Activated naive CD4-positive, alpha-beta T cell treated with anti-CD3 and anti-CD28 coated beads, Interleukin-2, amount 50 U/mL, for 72 hours (primary cell): ENCODE data around the gene PPFIA4. TPM values are rescaled to one million over a fixed set of nuclear protein-coding genes. Genes with fewer than 3 reads are reported as not detected.

ENCODE experiments used
- ATAC-seq, 2 donors: fragments of 150-1000 bp; cut with Tn5 transposase; 2 replicates each; pipeline ENCODE4 v1.10.0; 2021; ENCODE audit warnings: mild to moderate bottlenecking in 2 of 2, moderate library complexity in 2 of 2
- DNase-seq, 2 donors: peaks; one replicate each; pipeline ENCODE4 v3.0.0; 2021 to 2022; ENCODE audit warnings: low spot score in 2 of 2
- H3K27ac Mint-ChIP-seq, 2 donors: one replicate each; pipeline ENCODE4 v1.8.0; 2022; ENCODE audit warnings: mild to moderate bottlenecking in 2 of 2, mixed read lengths in 2 of 2
- H3K36me3 Mint-ChIP-seq, 2 donors: one replicate each; pipeline ENCODE4 v1.8.0; 2022; ENCODE audit warnings: mixed read lengths in 2 of 2
- H3K9me3 Mint-ChIP-seq, 2 donors: one replicate each; pipeline ENCODE4 v1.8.0; 2022; ENCODE audit warnings: mixed read lengths in 2 of 2
- total RNA-seq, 2 donors: library from RNA; stranded (reverse); gene quantifications; one replicate each; pipeline ENCODE4 v1.2.3, GENCODE V29; 2022

The PPFIA4 gene
- total RNA-seq, 2 donors from 2014 or later = 1.9 to 112 TPM

DNA sequence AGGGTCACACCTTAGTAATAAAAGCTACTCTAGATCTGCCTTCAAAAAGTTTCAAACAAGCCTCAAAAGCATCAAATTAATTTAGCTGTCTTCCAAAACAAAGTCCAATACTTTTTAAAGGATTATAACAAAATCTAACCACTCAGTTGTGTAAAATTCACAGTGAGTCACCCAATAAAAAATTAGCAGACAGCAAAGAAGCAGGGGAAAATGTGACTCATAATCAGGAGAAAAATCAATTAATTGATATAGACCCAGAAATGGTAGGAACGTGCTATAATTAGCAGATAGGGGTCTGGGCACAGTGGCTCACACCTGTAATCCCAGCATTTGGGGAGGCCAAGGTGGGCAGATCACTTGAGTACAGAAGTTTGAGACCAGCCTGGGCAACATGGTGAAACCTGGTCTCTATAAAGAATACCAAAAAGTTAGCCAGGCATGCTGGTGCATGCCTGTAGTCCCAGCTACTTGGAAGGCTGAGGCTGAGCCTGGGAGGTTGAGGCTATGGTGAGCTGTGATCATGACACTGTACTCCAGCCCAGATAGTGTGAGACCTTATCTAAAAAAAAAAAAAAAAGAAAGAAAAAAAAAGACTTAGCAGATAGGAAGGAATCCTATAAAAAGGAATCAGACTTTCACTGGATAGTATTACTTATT, 67.6 kb downstream of the PPFIA4 start:
- DNase-seq (no peak), ATAC-seq (no peak)
- H3K9me3 Mint-ChIP-seq = peaks cover 16 to 17% of the 10 kb centered on the region in 2 donors
- no peak overlapping the region for H3K27ac Mint-ChIP-seq
- peaks cover 13 to 18% of the 10 kb centered on the region in 2 donors for H3K36me3 Mint-ChIP-seq

DNA sequence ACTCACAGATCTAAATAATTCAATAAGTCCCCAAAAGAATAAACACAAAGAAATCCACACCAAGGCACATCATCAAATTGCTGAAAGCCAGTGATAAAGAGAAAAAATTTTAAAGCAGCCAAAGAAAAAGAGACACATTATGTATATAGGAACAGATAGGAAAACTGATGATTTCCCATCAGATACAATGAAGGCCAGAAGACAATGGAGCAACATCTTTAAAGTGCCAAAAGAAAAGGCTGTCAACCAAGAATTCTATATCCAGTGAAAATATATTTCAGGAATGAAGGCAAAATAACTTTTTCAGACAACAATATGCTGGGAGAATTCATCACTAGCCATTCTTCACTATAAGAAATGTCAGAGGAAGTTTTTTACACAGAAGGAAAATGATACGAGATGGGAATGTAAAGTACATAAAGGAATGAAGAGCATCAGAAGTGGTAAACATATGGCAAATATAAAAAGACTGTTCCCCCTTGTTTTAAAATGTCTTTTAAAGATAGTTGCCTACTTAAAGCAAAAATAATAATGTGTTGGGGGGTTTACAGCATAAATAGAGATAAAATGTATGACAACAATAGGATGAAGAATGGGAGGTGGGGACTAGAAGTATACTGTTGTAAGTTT, 68.9 kb downstream of the PPFIA4 start:
- Mint-ChIP-seq H3K27ac (no peak overlapping the region), H3K36me3 (peaks cover 13 to 18% of the 10 kb centered on the region in 2 donors), H3K9me3 (peaks cover 16 to 17% of the 10 kb centered on the region in 2 donors)
- DNase-seq (no peak), ATAC-seq (no peak)

DNA sequence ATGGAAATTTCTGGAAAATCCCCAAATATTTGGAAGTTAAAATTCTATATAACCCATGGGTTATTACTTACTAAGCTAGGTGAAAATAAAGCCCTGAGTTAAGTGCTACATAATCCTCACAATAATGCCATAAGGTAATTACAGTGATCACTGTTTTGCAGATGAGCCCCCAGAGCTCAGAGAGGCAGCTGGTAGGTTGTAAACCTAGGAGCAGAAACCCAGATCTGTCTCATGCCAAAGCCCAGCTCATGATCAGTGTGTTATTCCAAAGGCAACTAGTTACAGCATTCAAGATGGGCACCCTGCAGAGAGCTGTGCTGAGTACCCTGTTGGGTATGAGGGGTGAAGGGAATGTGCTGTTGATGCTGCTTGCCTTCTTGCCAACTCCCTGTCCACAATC, 70.3 kb downstream of the PPFIA4 start:
- DNase-seq = no peak
- H3K36me3 Mint-ChIP-seq = peaks cover 13 to 18% of the 10 kb centered on the region in 2 donors
- ATAC-seq = no peak
- H3K27ac Mint-ChIP-seq = no peak overlapping the region
- H3K9me3 Mint-ChIP-seq = peaks cover 16 to 17% of the 10 kb centered on the region in 2 donors

DNA sequence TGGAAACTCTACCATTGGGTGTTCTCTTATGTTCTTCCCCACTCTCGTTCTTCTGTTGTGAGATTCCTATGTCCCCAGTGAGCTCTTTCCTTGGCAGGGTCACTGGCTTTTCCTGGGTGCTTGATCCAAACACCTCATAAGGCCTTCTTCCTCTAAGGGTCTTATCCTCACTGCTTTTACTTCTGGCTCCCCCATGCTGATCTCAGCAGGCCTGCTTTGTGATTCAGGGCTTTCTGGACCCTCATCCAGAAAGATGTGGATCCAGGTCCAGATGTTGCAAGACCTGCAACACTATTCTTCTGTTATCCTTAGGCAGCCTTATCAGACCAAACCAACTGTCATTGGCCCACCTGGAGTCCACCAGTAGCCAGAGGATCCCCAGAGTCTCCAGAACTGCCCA, 70.7 kb downstream of the PPFIA4 start:
- H3K36me3 Mint-ChIP-seq = peaks cover 13 to 18% of the 10 kb centered on the region in 2 donors
- no peak overlapping the region for H3K27ac Mint-ChIP-seq
- ATAC-seq (no peak), DNase-seq (no peak)
- peaks cover 16 to 17% of the 10 kb centered on the region in 2 donors for H3K9me3 Mint-ChIP-seq

DNA sequence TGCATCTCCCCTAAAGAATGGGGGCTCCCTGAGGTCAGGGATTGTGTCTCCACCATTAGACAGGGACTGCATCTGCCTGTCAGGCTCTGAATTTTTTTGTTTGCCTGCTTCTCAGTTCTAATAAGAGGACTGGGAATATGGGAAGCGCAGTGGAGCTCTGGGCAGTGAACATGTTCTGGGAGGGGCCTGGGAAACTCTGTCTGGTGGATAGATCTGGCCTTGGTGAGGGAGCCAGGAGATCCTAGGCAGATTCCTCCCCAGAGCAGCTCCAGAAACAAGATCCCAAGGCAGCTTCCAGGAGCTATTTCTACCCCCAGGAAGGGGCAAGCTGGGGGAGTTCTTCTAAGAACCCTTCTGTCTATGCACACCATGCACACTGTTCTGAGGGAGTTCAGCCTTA, 72.2 kb downstream of the PPFIA4 start:
- Mint-ChIP-seq H3K36me3 (peaks cover 13 to 18% of the 10 kb centered on the region in 2 donors), H3K9me3 (peaks cover 16 to 17% of the 10 kb centered on the region in 2 donors), H3K27ac (no peak overlapping the region)
- no peak for DNase-seq
- ATAC-seq = no peak

DNA sequence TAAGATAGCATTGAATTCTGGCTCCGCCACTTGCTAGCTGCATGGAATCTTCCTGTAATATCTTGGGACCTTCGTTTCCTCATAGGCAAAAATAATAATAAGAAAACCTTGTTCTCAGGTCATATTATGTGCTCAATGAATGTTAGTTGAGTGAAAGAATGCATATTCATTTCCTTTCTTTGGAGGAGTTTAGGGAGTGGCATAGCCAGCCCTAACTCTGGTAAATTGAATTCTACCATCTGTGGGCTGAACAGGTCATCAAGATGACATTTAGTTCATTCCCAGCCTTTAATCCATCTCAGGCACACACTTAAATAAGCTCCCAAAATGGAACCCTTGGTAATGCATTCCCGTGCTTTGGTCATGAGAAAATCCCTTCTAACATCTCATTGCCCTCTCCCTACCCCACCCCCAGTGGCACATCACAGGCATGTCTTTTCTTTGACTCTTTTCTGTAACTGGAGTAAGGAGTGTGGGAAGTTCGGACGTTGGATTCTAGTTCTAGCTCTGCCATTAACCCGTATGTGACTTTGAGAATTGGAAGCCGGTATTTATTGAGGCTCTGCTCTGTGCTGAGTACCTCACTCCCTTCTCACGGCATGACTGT, 72.7 kb downstream of the PPFIA4 start:
- H3K27ac Mint-ChIP-seq = no peak overlapping the region
- ATAC-seq (no peak), DNase-seq (no peak)
- peaks cover 16 to 17% of the 10 kb centered on the region in 2 donors for H3K9me3 Mint-ChIP-seq
- peaks cover 13 to 18% of the 10 kb centered on the region in 2 donors for H3K36me3 Mint-ChIP-seq

DNA sequence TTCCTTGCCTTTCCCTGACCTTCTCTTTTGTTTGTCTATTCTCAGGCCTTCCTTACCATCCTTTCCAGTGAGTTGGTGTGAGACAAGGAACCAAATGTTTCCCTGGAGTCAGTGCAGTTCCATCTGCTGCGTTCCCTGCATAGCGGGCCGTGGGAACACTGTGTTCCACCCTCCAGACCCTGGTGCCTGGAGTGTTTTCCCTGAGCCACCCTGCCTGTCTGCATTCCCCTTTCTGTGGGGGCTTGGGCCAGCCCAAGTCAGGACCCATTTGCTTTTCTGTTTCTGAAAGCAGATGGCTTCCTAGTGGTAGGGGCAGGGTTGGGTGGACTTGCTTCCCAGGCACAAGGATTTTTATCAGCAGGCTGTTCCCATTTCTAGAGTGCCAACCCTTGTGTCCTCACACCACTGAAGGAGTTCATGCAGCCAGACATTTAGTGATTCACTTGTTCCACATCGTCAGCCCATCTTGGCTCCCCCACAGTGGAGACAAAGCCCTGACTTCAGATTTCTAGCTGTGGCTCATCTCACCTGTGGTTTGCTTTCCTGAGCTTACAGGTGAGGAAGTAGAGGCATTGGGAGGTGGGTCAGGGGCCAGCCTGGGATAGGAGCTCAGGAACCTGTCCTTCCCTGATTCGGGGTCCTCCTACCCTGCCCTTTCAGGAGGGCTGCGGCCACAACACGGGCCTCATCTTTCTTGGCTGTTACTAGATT, 73.7 kb downstream of the PPFIA4 start:
- H3K27ac Mint-ChIP-seq = no peak overlapping the region
- ATAC-seq = no peak
- DNase-seq = no peak
- peaks cover 7 to 9% of the 10 kb centered on the region in 2 donors for H3K36me3 Mint-ChIP-seq
- peaks cover 8 to 9% of the 10 kb centered on the region in 2 donors for H3K9me3 Mint-ChIP-seq

DNA sequence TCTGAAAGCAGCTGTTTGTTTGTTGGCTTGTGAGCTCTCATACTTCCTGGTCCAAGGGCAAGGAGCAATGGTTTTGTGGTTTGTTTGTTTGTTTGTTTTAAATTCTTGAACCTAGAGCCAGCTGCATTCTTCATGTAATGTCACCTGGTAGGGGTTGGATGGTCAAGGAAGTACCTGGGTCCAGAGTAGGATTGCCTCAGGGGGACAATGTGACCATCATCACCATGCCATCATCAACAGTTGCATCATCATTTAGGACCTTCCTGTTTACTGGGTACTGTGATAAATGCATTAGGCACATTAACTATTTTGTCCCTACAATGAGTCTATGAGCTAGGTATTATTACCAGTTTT, 74.2 kb downstream of the PPFIA4 start:
- Mint-ChIP-seq H3K9me3 (peaks cover 3 to 5% of the 10 kb centered on the region in 2 donors), H3K36me3 (peaks cover 2 to 4% of the 10 kb centered on the region in 2 donors), H3K27ac (no peak overlapping the region)
- ATAC-seq (no peak), DNase-seq (no peak)

DNA sequence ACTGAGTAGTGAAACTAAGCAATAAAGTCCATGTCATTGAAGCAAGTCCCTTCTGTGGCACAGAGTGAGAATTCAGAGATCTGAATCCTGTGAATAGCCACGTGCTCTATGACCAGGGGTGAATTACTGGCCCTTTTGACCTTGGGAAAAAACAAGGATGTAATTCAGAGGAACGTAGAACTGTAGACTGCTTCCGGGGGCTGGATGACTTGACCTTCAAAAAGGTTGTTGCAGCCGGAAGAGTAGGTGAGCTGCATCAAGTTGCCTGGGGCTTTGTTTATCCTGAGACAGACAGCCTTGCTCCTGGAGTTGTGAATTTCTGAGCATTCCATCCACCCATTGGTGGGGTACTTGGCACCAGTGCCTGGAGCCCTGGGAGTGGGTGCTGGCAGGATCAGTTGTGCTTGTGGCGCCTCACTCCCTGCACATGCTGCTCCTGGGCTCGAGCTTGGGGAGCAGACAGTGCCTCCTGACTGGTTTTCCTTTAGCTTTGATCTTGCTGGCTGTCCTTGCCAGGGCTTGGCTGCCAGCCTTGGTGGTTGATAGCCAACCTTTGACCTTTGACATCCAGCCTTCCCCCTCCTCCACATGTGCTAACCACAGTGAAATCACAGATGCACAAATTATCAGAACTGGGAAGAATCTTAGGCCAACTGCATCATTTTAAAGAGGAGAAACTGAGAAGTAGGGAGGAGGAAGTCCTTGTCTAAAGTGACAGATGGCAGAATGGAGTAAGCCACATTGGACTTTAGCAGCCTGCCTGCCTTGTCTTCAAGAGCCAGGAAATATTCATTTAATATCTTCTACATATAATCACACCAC, 75.7 kb downstream of the PPFIA4 start:
- no peaks in the 10 kb centered on the region for H3K36me3 Mint-ChIP-seq
- DNase-seq = no peak
- no peak for ATAC-seq
- H3K27ac Mint-ChIP-seq = no peak overlapping the region
- peaks cover 0 to 5% of the 10 kb centered on the region in 2 donors for H3K9me3 Mint-ChIP-seq

DNA sequence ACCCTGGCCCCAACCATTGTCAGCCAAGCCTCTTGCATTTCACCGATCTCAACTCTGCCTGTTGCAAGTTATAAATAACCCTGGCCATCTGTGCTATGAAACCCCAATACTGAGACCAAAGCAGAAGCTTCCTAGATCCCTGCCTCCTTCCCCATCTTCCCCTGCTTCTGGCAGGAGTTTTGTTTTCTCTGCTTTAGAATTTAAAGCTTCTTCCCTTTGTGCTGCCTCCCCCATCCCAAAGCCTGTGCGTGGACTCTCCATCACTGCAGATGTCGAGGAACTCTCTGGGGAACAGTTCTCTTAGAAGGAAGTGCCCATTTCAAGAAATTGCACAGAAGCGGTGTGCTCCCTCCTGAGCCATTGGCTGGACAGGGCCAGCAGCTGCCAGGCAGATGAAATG, 76.9 kb downstream of the PPFIA4 start:
- ATAC-seq (no peak), DNase-seq (no peak)

DNA sequence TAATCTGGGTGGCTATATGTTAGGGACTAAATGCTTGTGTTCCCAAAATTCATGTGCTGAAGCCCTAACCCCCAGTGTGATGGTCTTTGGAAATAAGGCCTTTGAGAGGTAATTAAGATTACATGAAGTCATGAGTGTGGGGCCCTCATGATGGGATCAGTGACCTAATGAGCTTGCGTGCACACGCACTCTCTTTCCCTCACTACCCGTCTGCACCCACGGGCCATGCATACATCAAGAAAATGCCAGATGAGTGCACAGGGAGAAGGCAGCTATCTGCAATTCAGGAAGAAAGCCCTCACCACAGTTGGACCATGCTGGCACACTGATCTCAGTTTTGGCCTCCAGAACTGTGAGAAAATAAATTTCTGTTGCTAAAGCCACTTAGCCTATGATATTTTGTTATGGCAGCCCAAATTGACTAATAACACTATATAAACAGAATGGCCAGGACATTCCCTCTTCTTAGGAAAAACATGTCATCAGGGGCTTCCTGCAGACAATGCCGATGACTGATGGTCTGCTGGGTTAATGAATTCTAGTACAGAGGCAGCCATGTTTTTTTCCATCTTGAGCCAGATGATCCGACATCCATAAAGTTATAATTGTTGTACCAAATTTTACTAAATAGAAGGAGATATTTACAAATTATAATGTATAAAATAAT, 77.7 kb downstream of the PPFIA4 start:
- H3K9me3 Mint-ChIP-seq = peaks cover 0 to 5% of the 10 kb centered on the region in 2 donors

More for the DNA sequence above, 76.9 kb downstream of the PPFIA4 start:
- Mint-ChIP-seq H3K27ac (no peak overlapping the region), H3K9me3 (peaks cover 0 to 5% of the 10 kb centered on the region in 2 donors), H3K36me3 (no peaks in the 10 kb centered on the region)

DNA sequence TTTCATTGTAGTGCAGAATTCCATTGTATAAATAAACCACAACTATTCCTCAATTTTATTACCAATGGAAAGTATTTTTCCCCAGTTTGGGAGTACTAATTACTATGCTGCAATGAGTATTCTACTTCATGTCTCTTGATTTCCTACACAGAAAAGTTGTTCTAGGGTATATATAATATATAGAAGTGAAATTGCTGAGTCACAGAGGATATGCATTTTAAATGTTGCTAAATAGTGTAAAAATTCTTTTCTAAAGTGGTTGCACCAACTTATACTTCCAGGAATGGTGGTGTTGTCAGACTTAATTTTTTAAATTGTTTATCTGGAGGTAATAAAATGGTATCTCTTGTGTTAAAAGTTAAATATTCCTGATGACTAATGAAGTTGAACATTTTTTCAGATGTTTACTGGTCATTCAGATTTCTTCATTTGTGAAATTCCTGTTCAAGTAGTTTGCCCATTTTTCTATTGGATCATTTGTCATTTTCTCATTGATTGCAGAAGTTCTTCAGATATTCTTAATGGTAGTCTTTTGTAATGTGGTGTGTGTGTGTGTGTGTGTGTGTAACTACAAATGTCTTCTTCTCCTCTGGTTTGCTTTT, 78.6 kb downstream of the PPFIA4 start:
- no peak for DNase-seq
- H3K36me3 Mint-ChIP-seq = no peaks in the 10 kb centered on the region
- peaks cover 0 to 5% of the 10 kb centered on the region in 2 donors for H3K9me3 Mint-ChIP-seq
- no peak for ATAC-seq
- no peak overlapping the region for H3K27ac Mint-ChIP-seq

More for the DNA sequence above, 77.7 kb downstream of the PPFIA4 start:
- Mint-ChIP-seq H3K27ac (no peak overlapping the region), H3K36me3 (no peaks in the 10 kb centered on the region)
- DNase-seq (no peak), ATAC-seq (no peak)

DNA sequence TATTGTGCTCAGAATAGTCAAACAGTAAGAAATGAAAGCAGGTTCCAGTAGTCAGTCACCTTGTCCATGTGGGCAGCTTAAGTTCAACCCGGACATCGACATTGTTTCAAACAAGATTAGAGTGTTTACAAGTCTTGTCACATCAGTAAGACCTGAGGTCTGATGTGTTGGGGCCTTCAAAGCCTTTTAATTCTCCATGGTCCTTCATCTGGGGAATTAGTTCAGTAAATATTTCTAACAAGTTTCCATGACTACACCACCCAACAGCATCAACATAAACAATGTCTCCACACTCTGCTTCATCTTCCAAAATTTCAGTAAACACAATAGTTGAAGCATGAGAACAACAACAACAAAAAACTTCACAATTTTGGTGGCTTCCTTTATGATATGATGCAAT, 86.2 kb downstream of the PPFIA4 start:
- H3K36me3 Mint-ChIP-seq = no peaks in the 10 kb centered on the region
- H3K9me3 Mint-ChIP-seq = no peaks in the 10 kb centered on the region
- no peak overlapping the region for H3K27ac Mint-ChIP-seq
- no peak for DNase-seq
- ATAC-seq = no peak

DNA sequence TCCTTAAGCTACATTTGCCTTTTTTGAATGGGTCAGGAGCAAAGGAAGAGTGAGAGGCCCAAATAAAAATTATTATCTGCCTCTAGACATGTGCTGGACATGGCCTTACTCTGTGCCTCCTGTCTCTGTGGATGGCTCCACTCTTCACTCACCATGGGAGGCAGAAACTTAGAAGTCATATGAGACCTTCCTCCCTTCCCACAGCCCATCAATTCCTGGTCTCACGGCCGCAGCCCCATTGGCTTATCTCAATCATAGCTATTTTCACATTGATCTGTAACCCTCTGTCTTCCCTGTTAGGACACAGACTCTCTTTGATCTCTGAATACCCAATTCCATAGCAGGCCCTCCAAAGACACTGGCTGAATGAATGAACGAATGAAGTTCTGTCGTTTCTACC, 87.0 kb downstream of the PPFIA4 start:
- Mint-ChIP-seq H3K9me3 (no peaks in the 10 kb centered on the region), H3K36me3 (no peaks in the 10 kb centered on the region), H3K27ac (no peak overlapping the region)
- DNase-seq (no peak), ATAC-seq (no peak)

DNA sequence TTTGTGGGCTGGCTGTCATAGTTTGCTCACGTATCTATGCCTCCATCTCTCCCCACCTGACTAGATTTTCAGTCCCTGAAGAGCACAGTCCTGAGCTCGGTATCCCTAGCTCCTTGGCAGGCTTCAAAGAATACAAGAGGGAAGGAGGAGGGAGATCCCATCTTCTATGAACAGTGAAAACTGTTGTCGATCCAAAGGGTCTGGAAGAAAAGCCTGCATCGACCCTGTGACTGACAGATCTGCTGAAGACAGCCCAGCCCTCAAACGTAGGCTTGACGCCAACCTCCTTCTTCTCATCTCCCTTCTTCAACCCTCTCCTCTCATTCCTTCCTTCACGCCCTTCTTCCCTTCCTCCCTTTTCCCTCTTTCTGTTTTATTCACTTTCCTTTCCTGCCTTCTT, 87.9 kb downstream of the PPFIA4 start:
- H3K9me3 Mint-ChIP-seq = no peaks in the 10 kb centered on the region
- no peaks in the 10 kb centered on the region for H3K36me3 Mint-ChIP-seq
- no peak overlapping the region for H3K27ac Mint-ChIP-seq
- DNase-seq = no peak
- ATAC-seq = no peak
